ENCODE results near the gene STIMATE.

DNA sequence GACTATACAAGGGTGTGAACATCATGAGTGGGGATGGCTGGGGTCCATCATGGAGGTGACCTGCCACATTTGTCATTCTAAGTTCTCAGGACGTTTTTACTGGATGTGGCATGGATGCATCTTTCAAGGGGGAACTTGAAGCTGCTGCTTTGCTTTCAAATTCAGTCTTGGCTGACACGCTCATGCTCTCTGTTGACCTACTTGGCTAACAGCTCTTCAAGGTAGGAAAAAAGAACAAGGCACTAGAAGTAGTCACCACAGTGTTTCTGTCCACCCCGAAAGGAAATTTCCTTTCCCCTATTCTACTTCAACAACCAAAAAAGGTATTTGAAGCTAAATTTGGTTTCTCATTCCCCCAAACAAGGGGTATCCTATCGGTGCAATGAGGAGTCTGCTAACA lies 15.0 kb downstream of the STIMATE start:
- TF ChIP-seq SUZ12 (IDR thresholded peaks at IDR 0.05; ENCODE audit: extremely low read depth, insufficient read depth, insufficient read length) (no peak), YY1 (IDR thresholded peaks at IDR 0.05; ENCODE audit: insufficient read depth, insufficient read length) (no peak), ZNF274 (IDR thresholded peaks at IDR 0.05; ENCODE audit: low read depth, low read length) (no peak)

All from NT2/D1 (cell line).